ENCODE measurements around the gene ADAMTS8. TPM values are rescaled to one million over a fixed set of nuclear protein-coding genes. Genes with fewer than 3 reads are reported as not detected.
A peak's percentile ranks its signal among the peaks of the same experiment; 100 is the strongest.
"Not testable (repeated sequence)": the region's sequence is repeated elsewhere in the genome, so short reads cannot be mapped to it uniquely, and the experiment has no call there.

Gene ADAMTS8
- total RNA-seq, 1 experiment from 2014 or later, result not detected

DNA sequence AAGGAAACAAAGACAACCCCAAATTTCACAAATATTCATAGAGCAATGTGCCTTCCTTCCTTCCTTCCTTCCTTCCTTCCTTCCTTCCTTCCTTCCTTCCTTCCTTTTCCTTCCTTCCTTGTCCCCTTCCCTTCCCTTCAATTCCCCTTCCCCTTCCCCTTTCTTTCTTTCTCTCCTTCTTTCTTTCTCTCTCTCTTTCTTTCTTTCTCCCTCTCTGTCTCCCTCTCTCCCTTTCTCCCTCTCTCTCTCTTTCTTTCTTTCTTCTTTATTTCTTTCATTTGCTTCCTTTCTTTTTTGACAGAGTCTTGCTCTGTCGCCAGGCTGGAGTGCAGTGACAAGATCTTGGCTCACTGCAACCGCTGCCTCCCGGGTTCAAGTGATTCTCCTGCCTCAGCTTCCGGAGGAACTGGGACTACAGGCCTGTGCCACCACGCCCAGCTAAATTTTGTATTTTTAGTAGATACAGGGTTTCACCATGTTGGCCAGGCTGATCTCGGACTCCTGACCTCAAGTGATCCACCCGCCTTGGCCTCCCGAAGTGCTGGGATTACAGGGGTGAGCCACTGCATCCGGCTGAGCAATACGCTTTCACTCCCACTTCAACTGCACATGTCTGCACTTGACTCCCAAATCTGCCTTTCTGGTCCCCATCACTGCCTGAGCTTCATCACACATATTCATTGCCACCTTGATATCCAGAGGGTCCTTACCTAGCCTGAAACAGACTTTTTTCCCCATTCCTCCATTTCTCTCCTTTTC, 10.2 kb upstream of the ADAMTS8 start:
- DNase-seq (ENCODE audit: low read depth), result not testable (repeated sequence)

DNA sequence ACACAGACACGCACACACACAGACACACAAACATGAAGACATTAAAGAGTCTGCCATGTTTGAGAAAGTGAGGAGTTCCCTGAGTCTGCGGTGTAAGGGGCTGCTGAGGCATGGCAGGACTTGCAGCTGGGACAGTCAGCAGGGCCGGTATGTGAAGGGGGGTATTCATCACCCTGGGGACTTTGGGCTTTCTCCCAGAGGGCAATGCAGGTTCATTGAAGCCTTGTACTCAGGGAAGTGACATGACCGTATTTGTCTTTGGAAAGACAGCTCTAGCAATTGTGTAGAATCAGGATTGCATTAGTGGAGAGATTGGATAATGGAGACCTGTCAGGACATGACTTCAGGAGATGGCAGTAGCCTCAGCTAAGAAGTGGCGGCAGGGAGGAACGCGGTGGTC, 9.4 kb upstream of the ADAMTS8 start:
- DNase-seq (ENCODE audit: low read depth), result no peak

DNA sequence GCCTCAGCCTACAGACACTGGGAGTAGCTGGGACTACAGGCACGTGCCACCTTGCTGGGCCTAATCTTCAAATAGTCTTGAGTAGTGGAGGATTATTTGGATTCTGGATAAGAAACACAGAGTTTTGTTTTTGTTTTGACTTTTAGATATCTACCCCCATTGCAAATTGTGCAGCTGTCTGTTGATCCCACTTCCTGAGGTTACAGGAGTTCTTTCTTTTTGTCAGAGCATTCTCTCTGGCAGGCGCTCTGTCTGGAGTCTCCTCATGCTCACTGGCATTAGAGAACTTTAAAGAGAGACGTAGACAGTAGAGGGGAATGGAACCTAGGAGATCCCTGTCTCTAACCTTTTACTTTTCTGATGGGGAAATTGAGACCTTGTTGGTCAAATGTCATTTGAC, 7.8 kb upstream of the ADAMTS8 start:
- no peak for DNase-seq (ENCODE audit: low read depth)

- DNase-seq (ENCODE audit: low read depth), result peak; percentile 23
These were observed 7.3 kb upstream of the ADAMTS8 start for GRCh38 chr11:130435671-130436070.

DNA sequence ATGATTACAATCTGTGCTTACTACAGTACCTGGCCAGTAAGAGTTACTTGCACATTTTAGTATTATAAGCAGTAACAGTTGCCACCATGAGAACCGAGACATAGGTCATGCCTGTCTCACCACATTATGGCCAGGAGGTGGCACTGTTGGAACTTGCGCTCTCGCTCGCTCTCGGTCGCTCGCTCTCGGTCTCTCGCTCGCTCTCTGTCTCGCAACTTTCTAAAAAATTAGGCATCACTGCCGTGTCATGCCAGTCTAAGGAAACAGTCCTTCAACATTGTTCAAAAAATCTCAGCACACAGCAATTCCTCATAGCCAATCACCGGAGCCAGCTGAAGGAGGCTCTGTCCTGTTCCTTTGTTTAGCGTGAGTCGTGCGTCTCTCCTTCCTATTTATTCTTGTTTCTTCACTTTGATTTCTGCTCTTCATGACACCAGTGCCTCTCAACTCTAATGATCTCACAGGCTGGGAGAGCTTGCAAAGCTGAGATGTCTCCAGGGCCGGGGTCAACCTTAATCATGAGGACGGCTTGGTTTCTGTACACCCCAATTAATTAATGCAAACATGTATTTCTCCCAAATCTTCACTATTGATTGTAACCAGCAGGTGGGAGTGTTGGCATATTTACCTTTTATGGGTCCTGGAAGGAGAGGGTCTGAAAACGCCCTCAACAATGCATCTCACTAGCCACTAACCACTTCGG, 6.3 kb upstream of the ADAMTS8 start:
- peak; percentile 71 for DNase-seq (ENCODE audit: low read depth)

GRCh38 chr11:130433357-130433756, 4.9 kb upstream of the ADAMTS8 start:
- no peak for DNase-seq (ENCODE audit: low read depth)

GRCh38 chr11:130431801-130432200, 3.4 kb upstream of the ADAMTS8 start:
- DNase-seq (ENCODE audit: low read depth), result no peak

- no peak for DNase-seq (ENCODE audit: low read depth)
These were observed 2.9 kb upstream of the ADAMTS8 start for GRCh38 chr11:130431331-130431773.

GRCh38 chr11:130429983-130430382, 1.6 kb upstream of the ADAMTS8 start:
- no peak for DNase-seq (ENCODE audit: low read depth)

GRCh38 chr11:130429120-130429681, 792 bp upstream of the ADAMTS8 start:
- no peak for DNase-seq (ENCODE audit: low read depth)

- DNase-seq (ENCODE audit: low read depth), result no peak
These were observed 661 bp downstream of the ADAMTS8 start for GRCh38 chr11:130427581-130428315.

DNA sequence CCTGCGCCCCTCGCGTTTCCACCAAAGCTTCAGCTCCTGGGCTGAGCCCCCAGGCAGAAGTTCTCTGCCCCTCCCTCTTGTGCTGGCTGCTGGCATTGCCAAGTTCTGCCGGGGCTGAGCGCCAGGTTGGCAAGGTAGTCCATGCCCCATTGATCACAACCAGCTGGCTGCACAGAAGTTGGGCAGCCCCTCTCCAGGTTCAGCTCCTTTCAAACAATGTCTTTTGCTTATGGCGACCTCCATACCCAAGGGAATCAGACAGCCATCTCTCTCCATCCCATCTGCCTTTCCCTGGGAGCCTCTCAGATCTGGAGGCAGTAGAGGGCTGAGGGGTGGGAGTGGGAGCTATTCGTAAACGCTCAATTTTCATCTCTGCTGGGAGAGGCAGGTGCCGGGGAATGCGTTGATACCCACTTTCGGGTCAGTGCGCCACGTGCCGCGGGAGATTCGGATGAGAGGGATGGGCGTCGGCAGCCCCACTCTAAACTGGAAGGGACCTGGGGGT, 1.5 kb downstream of the ADAMTS8 start:
- no peak for DNase-seq (ENCODE audit: low read depth)

DNA sequence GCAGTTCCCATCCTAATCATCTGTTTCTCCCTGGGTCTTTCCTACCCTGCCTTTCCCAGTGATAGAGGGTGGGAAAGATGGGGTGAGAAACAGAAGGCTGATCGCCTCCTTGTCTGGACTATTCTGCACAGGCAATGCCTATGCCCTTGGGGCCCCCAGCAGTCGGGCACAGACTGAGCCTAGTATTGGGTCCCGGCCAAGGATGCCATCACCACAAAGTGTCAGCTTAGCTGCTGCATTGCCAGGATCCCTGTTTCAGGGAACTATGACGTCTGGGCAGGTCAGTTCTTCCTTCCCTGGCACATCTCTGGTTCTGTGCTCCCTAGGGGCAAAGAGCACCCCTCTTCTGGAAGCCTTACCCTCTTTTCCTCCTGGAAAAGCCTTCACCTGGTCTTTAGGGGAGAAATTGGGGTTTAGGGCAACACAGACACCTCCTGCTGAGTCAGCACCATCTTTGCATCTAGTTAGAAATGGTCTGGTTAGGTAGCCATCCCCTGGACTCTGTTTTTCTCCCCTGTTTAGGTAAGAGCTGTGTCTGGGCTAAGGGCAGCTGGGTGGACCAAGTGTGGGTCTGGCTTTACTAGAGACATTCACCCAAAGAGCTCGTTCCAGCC, 2.1 kb downstream of the ADAMTS8 start:
- no peak for DNase-seq (ENCODE audit: low read depth)

DNA sequence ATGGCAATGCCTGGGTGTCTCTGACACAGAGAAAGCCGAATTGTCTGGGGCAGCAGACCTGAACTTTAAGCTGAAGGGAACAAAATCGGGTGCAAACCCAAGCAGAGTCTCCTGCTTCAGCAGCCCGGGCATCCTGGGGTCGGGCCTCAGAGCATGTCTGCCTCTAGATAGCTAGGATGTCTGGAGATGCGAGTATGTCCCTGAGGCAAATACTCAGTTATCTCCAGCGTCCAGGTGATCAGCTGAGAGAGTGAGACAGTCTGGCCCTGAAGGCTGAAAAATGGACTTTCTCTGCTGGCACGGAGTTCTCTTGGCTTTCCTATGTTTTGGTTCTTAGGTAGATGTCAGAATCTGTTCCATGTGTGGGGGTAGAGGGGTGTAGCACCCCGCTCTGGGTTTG, 3.3 kb downstream of the ADAMTS8 start:
- no peak for DNase-seq (ENCODE audit: low read depth)

- DNase-seq (ENCODE audit: low read depth), result no peak
These were observed 3.7 kb downstream of the ADAMTS8 start for GRCh38 chr11:130424613-130425140.

DNA sequence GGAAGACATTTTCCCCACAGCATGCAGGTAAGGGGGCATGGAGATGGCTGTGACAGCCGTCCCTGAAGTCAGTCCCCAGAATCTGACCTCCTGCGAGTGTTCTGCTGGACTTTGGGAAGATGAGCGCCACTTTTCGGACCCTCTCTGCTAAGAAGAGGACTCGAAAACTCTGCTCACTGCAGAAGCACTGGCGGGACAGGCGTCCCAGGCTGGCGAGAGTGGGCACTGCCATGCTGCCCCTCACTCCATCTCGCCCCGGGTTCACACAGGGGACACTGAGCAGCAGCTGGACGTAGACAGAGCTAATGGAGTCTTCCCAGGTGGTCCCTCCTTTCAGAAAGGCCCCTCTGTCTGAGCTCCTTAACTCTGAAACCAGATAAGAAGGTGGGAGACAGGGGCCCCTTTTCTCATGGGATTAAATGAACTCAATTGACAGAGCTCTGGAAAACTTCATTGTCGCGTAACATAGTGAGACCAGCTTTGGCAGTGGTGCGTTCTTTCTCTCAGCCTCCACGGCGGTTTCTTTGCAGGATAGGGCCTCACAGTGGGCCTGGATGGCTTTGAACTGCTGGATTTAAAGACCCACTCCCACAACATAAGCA, 4.8 kb downstream of the ADAMTS8 start:
- no peak for DNase-seq (ENCODE audit: low read depth)

DNA sequence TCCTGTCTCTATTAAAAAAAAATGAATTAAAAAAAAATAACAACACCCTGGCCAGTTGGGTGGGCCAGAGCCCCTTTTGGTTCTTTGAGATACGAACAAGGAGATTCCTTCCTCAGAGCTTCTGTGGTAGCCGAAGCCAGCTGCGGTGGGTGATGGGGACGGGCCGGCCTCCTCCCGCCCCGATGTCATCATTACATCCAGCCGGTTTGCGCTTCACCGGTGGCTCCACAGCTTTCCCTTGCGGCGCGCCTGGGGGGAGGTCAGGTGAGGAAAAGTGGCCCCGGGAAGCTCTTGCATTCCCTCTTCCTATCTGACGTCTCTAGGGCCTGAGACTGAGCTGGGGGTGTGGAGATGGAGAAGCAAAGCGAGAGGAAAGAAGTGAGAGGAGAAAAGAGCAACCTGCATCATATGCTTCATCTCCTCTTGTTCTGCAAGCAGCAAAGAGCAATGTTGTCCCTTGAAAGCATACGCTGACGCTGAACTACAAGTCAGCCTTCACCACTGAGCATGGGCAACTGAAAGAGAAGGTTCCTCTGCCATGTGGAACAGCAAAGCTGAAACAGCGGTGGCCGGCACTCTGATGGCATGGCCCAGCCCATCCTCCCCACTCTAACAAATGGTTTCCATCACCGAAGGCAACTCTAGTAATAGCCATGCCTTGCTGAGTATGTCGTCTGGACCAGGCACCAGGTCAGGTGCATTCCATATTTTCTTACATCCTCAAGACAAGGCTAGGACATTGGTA, 6.0 kb downstream of the ADAMTS8 start:
- no peak for DNase-seq (ENCODE audit: low read depth)

DNA sequence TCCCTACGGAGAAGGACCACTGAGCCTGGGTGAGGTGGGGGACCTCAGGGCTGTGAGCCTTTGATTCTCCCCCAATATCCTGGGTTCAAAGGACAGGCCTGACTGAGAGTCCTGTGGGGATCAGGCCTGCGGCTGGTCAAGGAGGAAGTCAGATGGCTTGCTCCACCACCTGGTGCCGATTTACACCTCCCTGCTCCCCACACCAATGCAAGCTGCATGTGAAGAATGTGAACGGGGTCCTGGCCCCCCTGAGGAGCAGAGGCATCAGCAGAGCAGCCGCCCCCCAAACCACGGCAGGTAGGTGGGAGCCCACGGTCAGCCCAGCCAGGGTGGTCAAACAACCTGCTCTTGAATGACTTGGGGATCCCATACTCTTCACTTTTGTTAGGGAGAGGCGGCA, 6.7 kb downstream of the ADAMTS8 start:
- no peak for DNase-seq (ENCODE audit: low read depth)

DNA sequence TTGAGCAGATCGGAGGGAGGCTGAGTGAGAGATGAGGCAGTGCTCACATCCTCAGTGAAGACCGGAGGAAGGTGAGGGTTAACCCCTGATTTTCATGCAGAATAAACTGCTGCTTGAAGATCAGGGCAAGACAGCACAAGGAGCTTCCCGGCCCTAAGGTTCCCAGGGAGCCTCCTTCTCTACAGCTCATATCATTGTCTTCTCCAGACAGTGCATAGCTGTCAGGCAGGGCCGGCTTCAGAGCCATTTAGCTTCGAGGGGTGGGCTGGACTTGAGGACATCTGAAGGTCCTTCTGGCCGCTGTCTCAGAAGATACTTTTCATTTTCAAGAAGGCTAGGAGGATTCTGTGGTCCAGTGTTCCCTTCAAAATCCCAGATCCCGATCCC, 7.2 kb downstream of the ADAMTS8 start:
- DNase-seq (ENCODE audit: low read depth), result no peak

Data from HT1080 (cell line).